Lower leg skin (tissue), 3 donors: ENCODE results near the gene PPP1R27.

Source experiments
- POLR2A ChIP-seq, 2 donors: fragments of 450-650 bp; IDR thresholded peaks; one replicate each; pipeline ENCODE4 v1.6.1; 2016 to 2017; ENCODE audit warnings: antibody characterized with exemption in 2 of 2, mild to moderate bottlenecking in 1 of 2, moderate library complexity in 1 of 2
- TF ChIP-seq, protein P1 (sequence below), 3 donors: fragments of 450-650 bp; IDR thresholded peaks; one replicate each; pipeline ENCODE4 v1.5.1; 2016; ENCODE audit warnings: antibody characterized with exemption in 3 of 3, mild to moderate bottlenecking in 3 of 3, moderate library complexity in 2 of 3

DNA sequence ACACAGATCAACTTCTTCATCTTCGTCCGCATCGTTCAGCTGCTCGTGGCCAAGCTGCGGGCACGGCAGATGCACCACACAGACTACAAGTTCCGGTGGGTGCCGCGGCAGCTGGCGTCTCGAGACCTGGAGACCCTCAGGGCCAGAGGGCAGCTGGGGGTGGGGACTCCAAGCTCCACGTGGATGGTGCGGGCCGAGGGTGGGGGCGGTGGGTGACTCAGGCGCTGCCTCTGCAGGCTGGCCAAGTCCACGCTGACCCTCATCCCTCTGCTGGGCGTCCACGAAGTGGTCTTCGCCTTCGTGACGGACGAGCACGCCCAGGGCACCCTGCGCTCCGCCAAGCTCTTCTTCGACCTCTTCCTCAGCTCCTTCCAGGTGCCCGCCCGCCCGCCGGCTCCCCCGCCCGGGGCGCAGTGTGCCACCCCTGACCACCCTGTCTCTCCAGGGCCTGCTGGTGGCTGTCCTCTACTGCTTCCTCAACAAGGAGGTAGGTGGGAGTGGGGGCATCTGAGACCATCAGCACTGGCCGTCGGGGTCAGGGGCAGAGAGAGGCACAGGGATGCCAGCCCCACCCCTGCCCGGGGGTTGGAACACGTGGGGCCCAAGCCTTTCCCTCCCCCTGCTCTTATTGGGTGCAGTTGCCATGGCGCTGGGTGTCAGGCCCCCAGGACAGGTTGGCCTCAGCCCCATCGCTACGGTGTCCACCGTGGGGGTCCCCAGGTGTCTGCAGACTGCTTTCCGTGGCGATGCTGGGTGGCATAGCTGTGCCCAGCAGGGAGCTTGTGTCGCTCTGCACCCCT lies 22.1 kb downstream of the PPP1R27 start:
- TF ChIP-seq, protein P1, sequence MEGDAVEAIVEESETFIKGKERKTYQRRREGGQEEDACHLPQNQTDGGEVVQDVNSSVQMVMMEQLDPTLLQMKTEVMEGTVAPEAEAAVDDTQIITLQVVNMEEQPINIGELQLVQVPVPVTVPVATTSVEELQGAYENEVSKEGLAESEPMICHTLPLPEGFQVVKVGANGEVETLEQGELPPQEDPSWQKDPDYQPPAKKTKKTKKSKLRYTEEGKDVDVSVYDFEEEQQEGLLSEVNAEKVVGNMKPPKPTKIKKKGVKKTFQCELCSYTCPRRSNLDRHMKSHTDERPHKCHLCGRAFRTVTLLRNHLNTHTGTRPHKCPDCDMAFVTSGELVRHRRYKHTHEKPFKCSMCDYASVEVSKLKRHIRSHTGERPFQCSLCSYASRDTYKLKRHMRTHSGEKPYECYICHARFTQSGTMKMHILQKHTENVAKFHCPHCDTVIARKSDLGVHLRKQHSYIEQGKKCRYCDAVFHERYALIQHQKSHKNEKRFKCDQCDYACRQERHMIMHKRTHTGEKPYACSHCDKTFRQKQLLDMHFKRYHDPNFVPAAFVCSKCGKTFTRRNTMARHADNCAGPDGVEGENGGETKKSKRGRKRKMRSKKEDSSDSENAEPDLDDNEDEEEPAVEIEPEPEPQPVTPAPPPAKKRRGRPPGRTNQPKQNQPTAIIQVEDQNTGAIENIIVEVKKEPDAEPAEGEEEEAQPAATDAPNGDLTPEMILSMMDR (IDR thresholded peaks at IDR 0.05) = no peak
- no peak for TF ChIP-seq POLR2A (IDR thresholded peaks at IDR 0.05)
